Thyroid gland (tissue), 4 donors: Measurements from ENCODE around the gene MAPK1.

Experiments used
- CTCF ChIP-seq, 6 experiments: fragments of 200-600 bp in 3 of 6; fragments of 450-650 bp in 3 of 6; sonication (generic) in 3 of 6; IDR thresholded peaks; one replicate each; pipeline ENCODE4 v1.5.1; 2016 to 2019; ENCODE audit warnings: antibody characterized with exemption in 6 of 6, mild to moderate bottlenecking in 2 of 6, inconsistent platforms in 1 of 6, moderate library complexity in 1 of 6
- POLR2A ChIP-seq, 2 donors: fragments of 450-650 bp; IDR thresholded peaks; one replicate each; pipeline ENCODE4 v1.6.1; 2017; ENCODE audit warnings: antibody characterized with exemption in 2 of 2, mild to moderate bottlenecking in 2 of 2, moderate library complexity in 1 of 2

DNA sequence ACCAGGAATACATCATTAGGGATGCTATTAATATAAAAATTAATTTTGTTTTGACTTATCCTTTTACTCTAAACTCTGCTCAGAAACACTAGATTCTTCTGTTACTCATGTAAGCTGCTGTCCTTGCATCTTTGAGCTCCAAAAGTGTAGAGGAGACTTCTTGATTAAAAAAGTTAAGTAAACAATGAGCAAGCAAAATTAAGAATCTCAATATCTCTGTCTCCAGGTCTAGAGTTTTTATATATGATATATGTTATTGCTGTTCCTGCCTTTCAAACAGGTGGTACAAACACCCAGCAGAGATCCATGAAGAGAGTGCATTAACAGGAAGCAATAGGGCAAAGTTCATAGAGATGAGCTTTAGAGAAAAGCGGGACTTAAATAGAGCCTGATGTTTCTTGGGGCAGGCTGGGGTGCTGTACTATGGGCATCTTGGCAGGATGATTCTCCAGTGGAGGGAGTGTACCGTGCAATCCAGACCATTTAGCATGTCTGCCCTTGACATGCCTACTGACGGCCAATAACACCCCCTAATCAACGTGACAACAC is 6.9 kb downstream of the MAPK1 start:
- no peak for TF ChIP-seq POLR2A (IDR thresholded peaks at IDR 0.05)
- no peak for TF ChIP-seq CTCF (IDR thresholded peaks at IDR 0.05)
